Head of caudate nucleus (tissue), 42 donors: Measurements from ENCODE around the gene IREB2.
"Not testable (repeated sequence)": the region's sequence is repeated elsewhere in the genome, so short reads cannot be mapped to it uniquely, and the experiment has no call there.

ENCODE experiments used
- DNase-seq, 42 donors: peaks; one replicate each; pipeline versions ENCODE4 v3.0.0 to v3.0.0-alpha.2; 2020 to 2021; ENCODE audit warnings: mixed read lengths in 7 of 42
- intact Hi-C: fragments of 100-400 bp; cut with DNase I; formaldehyde crosslinking; loops from one replicate; pipeline ENCODE4 v1.15.0; 2022

The IREB2 gene

GRCh38 chr15:78437762-78438618, at the start of gene IREB2:
Gene IREB2 (plus strand): TSS chr15:78438216. CDS start chr15:78438338, 122 bp downstream.
- peak; percentile 93 to 99 (median 97) for DNase-seq
- intact Hi-C loops = loop anchor here (5.0 kb wide), 2 partner anchors 99 to 136 kb away; no protein-coding TSS in a partner anchor

GRCh38 chr15:78388865-78389264, 49.2 kb upstream of the IREB2 start:
- peak in 2 of 42 donors; percentile 8 to 37 for DNase-seq
- intact Hi-C loops = no loop called here

GRCh38 chr15:78389322-78389721, 48.7 kb upstream of the IREB2 start:
- intact Hi-C loops = no loop called here
- peak in 2 of 42 donors; percentile 9 to 21 for DNase-seq

GRCh38 chr15:78389738-78390137, 48.3 kb upstream of the IREB2 start:
- intact Hi-C loops = no loop called here
- DNase-seq = peak in 1 of 42 donors; percentile 7

- intact Hi-C loops = no loop called here
- DNase-seq = no peak
Measured at GRCh38 chr15:78390242-78390641, 47.8 kb upstream of the IREB2 start.

- intact Hi-C loops = no loop called here
- peak in 2 of 42 donors; percentile 2 to 10 for DNase-seq
Measured at GRCh38 chr15:78390826-78391225, 47.2 kb upstream of the IREB2 start.

GRCh38 chr15:78391781-78392180, 46.2 kb upstream of the IREB2 start:
- intact Hi-C loops = no loop called here
- DNase-seq = peak in 2 of 42 donors; percentile 10 to 11

- peak in 12 of 42 donors; percentile 13 to 56 (median 30) for DNase-seq
- intact Hi-C loops = no loop called here
Measured at GRCh38 chr15:78392430-78392829, 45.6 kb upstream of the IREB2 start.

- DNase-seq = no peak
- intact Hi-C loops = no loop called here
Measured at GRCh38 chr15:78393137-78393536, 44.9 kb upstream of the IREB2 start.

GRCh38 chr15:78394026-78394425, 44.0 kb upstream of the IREB2 start:
- peak in 1 of 42 donors; percentile 3 for DNase-seq
- intact Hi-C loops = no loop called here

- intact Hi-C loops = no loop called here
- DNase-seq = peak in 2 of 42 donors; percentile 10 to 16
Measured at GRCh38 chr15:78394981-78395616, 42.9 kb upstream of the IREB2 start.

GRCh38 chr15:78396186-78396814, 41.7 kb upstream of the IREB2 start:
- no peak for DNase-seq
- intact Hi-C loops = no loop called here

- intact Hi-C loops = no loop called here
- DNase-seq = peak in 36 of 42 donors; percentile 7 to 67 (median 44)
Measured at GRCh38 chr15:78396976-78397375, 41.0 kb upstream of the IREB2 start.

- DNase-seq = no peak
Measured at GRCh38 chr15:78397382-78397781, 40.6 kb upstream of the IREB2 start.

GRCh38 chr15:78398076-78398825, 39.8 kb upstream of the IREB2 start:
- peak in 1 of 42 donors; percentile 30 for DNase-seq
- intact Hi-C loops = no loop called here

More at GRCh38 chr15:78397382-78397781, 40.6 kb upstream of the IREB2 start:
- intact Hi-C loops = no loop called here

- intact Hi-C loops = no loop called here
- DNase-seq = peak in 1 of 42 donors; percentile 19
Measured at GRCh38 chr15:78399091-78399490, 38.9 kb upstream of the IREB2 start.

GRCh38 chr15:78402061-78402610, 35.9 kb upstream of the IREB2 start:
- no peak for DNase-seq
- intact Hi-C loops = no loop called here

- DNase-seq = no peak
- intact Hi-C loops = no loop called here
Measured at GRCh38 chr15:78404125-78404524, 33.9 kb upstream of the IREB2 start.

GRCh38 chr15:78404796-78405195, 33.2 kb upstream of the IREB2 start:
- DNase-seq, intact Hi-C loops: not testable (repeated sequence)
